NCI-H748 (cell line): Measurements from ENCODE around the gene POLR3GL.
"Not testable (repeated sequence)": the region's sequence is repeated elsewhere in the genome, so short reads cannot be mapped to it uniquely, and the experiment has no call there.

Experiments
- DNase-seq: peaks from one replicate; lab custom pipeline; 2025; ENCODE audit not compliant: unreplicated experiment; lab: John Stamatoyannopoulos, UW

The POLR3GL gene, protein sequence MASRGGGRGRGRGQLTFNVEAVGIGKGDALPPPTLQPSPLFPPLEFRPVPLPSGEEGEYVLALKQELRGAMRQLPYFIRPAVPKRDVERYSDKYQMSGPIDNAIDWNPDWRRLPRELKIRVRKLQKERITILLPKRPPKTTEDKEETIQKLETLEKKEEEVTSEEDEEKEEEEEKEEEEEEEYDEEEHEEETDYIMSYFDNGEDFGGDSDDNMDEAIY

GRCh38 chr1:145964328-145965118 is at the start of gene POLR3GL, which contains the start of gene ANKRD34A:
Gene POLR3GL, plus strand, starts transcription at chr1:145964690. Its CDS starts 10,176 bp downstream, at chr1:145974866.
Gene ANKRD34A, minus strand, starts transcription at chr1:145964575. Its CDS starts 2,816 bp downstream, at chr1:145961759.
- peak; percentile 96 for DNase-seq

- no peak for DNase-seq
Observed at GRCh38 chr1:145916745-145917144, 47.7 kb upstream of the POLR3GL start.

DNA sequence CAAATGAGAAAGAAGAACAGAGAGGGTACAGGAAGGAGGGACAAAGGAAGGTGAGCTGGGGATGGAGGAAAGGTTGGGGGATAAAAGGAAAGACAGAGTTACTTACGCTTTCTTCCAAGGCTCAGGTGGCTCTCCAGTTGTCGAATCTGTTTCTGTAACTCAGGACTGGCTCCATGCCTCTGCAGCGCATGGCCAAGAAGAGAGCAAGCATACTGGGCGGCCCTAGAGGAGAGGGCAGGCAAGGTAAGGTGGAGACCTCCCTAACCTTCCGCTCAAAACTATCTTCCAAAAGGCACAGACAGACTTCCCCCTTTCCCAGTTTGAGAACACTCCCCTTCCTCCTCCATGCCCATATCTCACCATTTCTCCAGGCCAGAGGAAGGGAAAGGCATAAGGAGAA is 46.9 kb upstream of the POLR3GL start:
- DNase-seq: no peak

DNA sequence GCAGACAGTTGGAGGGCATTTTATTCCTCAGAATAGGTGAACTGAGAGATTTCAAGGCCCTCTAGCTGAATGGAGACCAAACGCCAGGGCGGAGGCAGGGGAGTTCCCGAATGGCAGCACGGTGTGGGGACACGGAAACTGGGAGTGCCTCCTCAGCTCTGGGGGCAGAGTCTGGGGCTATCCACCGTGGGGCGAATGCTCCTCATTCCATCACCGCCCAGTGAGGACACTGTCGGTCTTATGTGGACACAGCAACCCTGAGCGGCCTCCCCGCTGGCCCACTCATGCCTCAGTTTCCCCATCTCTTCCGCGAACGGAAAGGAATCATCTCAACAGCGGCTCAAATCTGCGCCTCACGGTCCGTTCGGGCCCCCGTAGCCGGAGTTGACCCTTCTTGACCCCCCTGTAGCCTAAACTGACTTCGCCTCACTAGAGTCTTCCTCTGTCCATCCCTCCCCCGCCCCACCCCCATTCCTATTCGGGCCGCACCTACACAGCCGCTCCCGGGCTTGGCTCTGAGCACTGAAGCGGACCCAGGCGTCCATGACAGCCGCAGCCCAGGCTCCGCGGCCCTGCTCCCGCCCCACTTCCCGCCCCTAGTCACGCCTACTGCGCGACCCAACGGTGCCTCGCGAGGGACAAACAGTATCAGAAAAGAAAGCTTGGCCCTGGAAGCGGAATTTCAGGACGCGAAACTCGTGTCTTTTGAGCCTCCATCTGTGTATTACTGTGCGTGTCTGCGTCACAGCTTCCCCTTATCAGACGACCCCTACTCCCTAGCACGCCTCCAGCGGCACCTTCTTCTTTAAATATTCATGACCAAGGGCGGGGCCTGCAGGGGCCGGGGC is 46.1 kb upstream of the POLR3GL start, which contains the start of gene PEX11B:
TSS of gene PEX11B (minus strand) at position 574 of the 848 bp plus-strand sequence. CDS start at position 545, 29 bp downstream.
- peak; percentile 91 for DNase-seq

DNA sequence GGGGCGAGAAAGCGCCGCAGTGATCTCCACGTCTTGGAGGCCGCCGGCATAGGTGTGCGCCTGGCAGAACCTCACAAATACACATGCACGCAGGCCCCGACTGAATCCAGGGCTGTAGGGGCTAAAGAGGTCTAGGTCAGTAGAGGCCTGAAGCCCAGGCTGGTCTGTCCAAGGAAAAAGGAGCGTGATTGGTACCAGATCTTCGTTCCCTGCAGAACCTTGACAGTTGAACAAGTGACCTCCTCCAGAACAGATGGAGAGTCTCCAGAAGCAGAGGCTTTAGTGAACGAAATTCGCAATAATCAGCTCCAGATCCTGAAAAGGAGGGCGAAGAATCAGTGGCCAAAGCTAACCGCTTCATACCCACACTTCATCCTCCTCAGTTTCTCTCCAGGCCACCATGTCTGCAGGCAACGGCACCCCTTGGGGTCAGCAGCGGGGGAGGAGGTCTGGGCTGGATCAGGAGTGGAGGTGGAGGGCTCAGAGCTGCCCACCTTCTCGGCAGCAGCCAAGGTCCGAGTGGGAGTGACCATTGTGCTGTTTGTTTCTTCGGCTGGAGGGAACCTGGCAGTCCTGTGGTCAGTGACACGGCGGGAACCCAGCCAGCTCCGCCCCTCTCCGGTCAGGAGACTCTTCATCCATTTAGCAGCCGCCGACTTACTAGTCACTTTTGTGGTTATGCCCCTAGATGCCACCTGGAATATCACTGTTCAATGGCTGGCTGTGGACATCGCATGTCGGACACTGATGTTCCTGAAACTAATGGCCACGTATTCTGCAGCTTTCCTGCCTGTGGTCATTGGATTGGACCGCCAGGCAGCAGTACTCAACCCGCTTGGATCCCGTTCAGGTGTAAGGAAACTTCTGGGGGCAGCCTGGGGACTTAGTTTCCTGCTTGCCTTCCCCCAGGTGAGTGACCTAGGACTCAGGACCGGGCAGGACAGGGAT is 45.2 kb upstream of the POLR3GL start:
- DNase-seq: peak; percentile 66

DNA sequence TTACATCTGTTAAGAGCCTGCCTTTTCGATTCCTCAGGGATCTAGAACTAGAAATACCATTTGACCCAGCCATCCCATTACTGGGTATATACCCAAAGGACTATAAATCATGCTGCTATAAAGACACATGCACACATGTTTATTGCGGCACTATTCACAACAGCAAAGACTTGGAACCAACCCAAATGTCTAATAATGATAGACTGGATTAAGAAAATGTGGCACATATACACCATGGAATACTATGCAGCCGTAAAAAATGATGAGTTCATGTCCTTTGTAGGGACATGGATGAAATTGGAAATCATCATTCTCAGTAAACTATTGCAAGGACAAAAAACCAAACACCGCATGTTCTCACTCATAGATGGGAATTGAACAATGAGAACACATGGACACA is 44.2 kb upstream of the POLR3GL start:
- not testable (repeated sequence) for DNase-seq

GRCh38 chr1:145922266-145922665 is 42.2 kb upstream of the POLR3GL start:
- DNase-seq: no peak

DNA sequence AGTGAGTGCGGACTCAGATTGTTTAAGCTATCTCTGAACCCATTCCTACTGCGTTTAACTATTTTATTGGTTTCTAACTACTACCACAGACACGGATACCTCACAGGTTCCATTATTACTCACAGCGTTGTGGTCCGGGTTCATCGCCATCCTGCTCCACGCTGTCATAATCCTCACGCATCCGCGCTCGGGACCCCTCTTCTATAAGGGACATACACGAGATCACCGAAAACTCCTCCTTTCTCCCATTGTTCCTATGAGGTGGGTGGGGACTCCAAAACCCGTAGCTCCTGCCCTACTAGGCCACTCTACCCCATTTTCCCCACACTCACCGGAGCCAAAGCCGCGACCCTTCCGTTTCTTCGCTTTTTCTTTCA is 37.8 kb upstream of the POLR3GL start:
- peak; percentile 34 for DNase-seq

GRCh38 chr1:145927063-145927886 is 37.2 kb upstream of the POLR3GL start, which contains the start of gene RBM8A:
Gene RBM8A, minus strand, starts transcription at chr1:145927484. Its CDS starts 58 bp downstream, at chr1:145927426.
- DNase-seq: peak; percentile 99

GRCh38 chr1:145927916-145928643 is 36.4 kb upstream of the POLR3GL start:
- peak; percentile 38 for DNase-seq

DNA sequence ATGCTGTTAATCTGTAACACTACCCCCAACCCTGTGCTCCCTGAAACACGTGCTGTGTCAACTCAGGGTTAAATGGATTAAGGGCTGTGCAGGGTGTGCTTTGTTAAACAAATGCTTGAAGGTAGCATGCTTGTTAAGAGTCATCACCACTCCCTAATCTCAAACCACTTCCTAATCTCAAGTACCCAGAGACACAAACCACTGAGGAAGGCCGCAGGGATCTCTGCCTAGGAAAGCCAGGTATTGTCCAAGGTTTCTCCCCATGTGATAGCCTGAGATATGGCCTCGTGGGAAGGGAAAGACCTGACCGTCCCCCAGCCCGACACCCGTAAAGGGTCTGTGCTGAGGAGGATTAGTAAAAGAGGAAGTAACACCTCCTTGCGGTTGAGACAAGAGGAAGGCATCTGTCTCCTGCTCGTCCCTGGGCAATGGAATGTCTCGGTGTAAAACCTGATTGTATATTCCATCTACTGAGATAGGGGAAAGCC is 31.9 kb upstream of the POLR3GL start:
- DNase-seq: not testable (repeated sequence)

- no peak for DNase-seq
Observed at GRCh38 chr1:145935708-145936107, 28.8 kb upstream of the POLR3GL start.

GRCh38 chr1:145936247-145936646 is 28.2 kb upstream of the POLR3GL start:
- no peak for DNase-seq

DNA sequence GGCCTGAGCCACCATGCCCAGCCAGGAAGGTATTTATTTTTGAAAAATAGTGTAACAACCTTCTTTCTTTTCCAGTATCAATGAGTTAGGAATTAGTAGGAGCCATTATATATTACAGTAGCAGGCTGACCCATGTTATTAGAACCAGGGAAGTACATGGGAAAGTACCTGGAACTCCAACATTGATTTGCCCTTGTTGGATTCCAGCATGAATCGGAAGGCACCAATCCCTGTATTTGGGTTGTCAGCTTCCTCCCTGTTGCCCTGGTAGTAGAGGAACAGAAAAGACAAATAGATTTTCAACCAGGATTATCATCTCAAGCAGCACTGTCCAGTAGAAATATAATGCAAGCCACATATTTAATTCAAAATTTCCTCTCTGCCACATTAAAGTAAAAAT is 27.1 kb upstream of the POLR3GL start:
- DNase-seq: no peak

- DNase-seq: peak; percentile 5
Observed at GRCh38 chr1:145942405-145942804, 22.1 kb upstream of the POLR3GL start.

DNA sequence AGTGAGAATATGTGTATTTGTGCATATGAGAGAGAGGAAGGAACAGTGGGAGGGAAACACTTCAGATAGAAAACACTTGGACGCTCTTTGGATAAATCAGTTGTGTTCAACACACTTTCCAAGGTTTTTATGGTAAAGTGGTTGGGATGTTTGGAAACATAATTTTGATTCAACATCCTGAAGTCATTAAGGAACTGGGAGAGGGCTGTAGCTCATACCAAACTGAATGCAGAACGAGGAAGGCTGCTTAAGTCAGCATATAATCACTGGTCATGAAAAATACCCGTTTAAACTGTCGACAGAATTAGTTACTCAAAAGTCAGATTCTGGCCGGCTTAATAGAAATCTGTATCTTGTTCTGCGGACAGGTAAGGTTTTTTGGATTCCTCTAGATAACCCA is 21.6 kb upstream of the POLR3GL start:
- DNase-seq: no peak

GRCh38 chr1:145944532-145944931 is 20.0 kb upstream of the POLR3GL start:
- no peak for DNase-seq

DNA sequence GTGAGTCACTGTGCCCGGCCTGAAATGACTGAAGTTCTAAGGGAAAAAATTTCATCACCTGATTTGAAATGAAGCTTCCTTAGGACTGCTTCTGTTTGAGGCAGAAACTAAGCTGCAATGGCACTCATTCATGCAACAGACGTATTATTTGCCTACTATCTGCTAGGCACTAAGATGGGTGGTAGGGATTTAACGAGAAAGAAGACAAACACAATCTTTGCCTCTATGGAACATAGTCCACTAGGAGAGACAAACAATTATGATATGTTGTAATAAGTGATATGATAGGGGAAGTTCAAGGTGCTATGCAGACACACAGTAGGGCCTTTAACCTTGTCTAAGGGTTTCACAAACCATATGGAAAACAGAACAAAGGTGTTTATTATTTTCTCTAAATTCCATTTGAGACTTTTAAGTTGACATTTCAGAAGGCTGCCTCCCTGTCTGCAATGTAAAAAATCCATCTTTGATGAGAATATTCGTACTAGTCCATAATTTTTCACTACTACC is 18.0 kb upstream of the POLR3GL start:
- DNase-seq: no peak
